T-helper 9 cell (primary cell): ENCODE measurements around the gene AGAP3.

ENCODE experiments used
- DNase-seq: peaks from one replicate; pipeline ENCODE4 v3.0.0-alpha.2; 2020

The AGAP3 gene

DNA sequence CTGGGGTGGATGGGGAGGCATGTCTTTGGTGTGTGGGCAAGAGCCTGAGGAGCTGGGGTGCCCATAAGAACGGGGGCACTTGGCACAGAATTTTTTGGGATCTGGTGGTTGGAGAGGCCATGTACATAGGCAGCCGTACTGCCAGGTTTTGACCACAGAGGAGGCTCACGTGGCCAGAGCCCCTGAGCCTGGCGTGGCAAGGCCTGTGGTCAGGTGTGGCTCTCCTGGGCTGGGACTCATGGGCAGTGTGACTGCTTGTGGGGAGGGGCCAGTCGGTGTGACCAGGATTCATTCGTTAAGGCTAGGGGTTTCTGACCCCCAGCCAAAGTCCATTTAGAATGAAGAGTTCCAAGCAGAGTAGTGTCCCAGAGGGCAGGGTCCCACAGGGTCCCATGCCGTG lies 38.2 kb downstream of the AGAP3 start:
- no peak for DNase-seq

DNA sequence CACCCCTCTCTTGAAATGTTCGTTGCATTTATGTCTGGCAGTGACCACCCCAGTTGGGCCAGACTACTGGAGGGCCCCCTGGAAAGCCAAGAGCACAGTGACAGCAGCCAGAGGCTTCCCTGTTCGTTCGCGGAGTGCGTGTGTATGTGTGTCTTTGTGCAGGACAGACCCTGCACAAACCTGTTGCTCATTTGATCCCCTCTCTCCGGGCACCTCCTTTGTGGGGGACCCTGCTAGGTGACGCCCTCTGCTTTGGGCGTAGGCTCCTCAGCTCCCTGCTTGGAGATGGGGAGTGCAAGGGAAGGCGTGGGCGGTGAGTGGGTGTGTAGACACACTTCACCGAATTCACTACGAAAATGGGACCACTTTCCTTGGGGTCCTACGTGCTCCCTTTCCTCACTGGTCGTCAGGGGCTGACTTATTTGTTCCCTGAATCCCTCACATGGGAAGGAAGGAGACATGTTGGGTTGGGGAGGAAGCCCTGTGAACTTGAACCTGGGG lies 38.7 kb downstream of the AGAP3 start:
- DNase-seq = no peak

DNA sequence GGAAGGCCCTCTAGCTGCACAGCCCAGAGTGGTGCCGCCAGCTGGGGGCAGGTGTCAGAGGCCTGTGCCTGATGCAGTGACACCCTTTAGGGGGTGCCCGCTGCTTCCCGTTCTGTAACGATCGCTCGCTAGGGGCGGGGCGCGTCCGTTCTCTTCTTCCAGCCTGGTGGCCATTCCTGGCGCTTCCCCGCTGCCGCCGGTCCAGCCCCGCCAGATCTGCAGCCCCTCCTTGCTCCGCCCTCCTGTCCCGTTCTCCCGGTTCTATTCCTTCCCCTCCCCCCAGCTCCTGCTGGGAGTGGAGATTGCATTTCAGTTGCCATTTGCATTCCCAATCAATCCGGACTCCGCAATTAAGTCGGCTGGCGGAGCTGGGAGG lies 39.2 kb downstream of the AGAP3 start:
- no peak for DNase-seq

DNA sequence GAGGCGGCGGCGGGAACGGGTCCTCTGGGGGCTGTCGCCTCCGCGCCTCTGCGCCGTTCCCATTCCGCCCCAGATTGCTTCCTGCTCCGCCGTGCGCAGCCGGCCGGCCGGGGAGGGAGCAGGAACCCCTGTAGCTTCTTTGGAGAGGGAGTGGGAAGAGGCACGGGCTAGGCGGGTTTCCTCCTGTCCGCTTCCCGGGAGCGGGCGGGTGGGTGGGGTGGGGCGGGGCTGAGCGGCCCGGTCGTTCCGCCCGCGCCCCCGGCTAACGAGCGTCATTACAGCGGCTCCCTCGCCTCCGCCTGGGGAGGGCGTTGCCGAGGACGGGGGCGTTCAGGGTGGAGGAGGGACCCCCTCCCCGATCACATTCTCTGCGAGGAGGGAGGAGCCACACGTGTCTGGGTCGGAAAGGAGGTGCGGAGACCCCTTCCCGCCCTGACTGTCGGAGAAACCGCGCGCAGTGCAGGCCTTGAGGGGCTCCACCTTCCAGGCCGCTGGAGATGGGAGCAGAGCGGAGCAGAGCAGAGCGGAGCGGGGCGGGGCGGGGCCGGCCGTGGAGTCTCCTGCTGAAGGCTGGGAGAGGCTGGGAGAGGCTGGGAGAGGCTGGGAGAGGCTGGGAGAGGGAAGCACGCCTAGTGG lies 39.7 kb downstream of the AGAP3 start:
- DNase-seq = no peak

DNA sequence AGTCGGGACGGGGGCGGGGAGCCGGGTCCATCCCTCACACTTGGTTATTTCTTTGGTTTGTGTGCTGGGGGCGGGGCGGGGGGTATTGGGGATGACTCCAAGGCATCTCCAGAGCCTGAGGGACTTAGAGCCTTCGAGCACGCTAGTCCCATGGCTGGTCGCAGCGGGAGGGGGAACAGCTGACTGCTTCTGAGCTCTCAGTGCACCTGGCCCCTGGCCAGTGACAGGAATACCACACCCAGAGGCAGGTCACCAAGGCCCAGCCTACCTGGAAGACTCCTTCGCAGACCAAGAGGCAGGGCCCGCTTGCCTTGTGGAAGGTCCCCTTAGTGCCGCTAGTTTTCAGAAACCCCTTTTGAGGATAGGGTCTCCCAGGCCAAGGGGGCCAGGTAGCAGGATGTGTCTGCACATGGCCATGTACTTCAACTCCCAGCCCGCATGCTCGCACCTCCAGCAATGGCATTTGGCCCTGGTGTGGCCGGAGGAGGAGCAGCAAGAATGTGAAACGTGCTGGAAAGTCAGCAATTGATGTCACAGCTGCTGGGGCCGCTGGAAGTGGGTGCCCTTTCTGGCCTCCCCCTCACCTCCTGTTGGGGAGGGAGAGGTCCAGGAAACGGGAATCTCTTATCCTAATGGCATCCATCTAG lies 40.3 kb downstream of the AGAP3 start:
- no peak for DNase-seq

DNA sequence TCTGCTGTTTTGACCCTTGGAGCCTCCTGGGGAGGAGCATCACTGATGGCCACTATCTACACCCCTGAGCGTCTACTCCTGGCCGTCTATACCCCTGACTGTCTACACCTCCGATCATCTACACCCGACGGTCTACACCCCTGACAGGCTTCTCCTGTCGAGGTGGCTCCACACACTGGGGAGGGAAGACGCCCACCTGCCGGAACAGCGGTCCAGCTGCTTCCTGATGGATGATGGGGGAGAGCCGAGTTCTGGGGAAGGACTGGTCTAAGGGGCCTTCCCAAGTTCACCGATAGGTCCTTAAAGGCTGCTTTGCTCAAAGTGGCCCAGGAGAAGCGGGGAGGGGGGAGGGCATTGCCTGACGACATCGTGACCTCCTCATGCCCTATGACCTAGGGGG lies 41.9 kb downstream of the AGAP3 start:
- DNase-seq = no peak

DNA sequence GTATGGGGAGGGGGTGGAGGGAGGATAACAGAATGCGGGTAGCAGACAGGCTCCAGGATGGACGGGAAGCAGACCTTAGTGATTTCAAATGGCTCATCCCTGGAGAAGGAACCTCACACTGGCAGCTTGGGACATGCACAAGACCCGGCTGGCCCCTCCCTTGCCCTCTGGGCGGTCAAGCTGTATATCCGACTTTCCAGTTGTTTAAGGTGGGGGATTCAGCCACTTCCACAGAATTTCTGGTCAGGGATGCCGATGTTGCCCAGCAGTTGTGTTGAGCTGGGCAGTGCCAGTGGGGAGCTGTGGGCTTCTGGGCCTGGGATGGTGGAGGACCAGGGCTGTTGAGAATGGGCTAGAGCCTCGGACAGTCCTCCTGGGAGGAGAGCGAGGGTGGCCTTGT lies 42.4 kb downstream of the AGAP3 start:
- DNase-seq = no peak

DNA sequence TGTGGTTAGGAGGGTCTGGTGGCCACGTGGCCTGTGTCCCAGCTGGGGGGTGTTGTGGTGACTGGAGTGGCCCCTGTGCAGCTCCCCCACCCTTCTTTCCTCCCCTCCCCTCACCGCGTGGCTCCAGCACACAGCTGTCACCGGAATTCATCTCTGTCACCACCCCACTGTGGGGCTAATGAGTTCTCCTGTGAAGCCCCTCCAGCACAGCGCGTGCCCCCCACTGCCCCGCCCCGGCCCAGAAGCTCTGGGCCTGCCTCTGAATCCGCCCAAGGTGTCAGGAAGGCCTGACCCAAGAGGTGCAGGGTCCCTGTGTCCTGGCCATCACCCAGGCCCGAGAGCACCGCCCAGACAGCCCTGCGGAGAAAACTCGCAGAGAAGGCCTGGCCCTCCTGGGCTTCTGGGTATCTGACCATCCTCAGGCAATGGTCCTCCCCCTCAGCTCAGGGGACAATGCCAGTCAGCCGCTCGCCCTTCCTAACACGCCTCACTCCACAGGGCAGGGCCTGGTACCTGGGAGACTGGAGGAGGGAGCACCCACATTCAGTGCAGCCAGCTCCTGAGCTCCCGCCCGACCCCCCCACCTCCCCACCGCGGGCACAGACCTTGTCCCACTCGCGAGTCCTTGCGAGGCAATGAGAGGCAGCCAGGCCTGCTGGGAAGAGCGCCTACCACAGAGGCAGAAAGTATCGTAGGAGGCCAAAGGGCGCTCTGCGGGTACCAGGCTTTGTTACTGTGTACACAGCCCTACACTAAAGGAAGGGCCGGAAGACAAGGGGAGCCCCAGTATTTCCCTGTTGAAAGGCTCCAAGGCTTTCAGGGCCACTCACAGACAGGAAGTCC lies 43.1 kb downstream of the AGAP3 start:
- no peak for DNase-seq

DNA sequence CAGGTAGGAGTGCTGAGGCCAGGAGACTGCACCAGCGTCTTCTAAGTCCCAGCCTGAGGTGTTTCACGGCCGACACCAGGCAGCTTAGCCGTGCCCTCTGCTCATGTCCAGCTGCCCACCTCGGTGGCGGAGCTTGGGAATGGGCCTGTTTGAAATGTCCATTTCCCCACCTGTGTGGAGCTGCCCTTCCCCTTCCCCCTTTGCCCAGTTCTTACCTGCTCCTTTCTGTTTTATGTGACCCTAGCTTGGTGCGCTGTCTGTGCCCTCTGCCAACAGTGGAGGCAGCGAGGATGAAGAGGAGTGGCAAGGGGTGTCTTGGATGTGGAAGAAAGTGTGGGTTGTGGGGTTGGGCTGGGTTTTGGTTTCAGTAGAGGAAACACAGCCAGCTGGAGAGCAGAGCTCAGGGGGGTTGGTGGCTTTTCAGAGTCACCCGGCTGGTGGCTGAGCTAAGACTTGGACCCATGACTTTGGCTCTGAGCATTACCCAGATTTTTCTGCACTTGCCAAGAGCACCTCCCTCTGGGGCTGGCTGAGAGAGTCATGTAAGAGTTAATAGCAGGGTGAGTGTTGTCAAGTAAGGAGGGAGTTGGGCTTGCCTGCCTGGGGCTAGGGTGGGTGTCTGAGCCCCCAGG lies 43.8 kb downstream of the AGAP3 start:
- DNase-seq = no peak

DNA sequence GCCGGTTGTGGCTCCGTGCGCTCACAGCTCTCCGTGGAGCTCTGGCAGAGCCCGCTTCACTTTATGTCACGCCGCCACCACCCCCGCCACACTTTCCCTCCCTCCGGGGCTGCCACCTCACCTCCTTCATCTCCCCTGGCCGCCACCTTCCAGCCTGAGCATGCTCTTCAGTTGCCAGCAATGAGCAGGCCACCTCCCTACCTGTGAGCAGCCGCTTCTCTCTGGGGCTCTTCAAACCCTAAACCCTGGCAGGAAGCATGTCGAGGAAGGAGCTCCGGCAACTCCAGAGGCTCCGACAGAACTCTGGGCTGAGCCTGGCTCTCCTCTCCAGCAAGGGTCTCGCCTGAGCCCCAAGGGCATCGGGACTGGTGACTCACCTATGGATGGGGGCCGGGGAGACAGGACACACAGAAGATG lies 44.5 kb downstream of the AGAP3 start:
- no peak for DNase-seq

DNA sequence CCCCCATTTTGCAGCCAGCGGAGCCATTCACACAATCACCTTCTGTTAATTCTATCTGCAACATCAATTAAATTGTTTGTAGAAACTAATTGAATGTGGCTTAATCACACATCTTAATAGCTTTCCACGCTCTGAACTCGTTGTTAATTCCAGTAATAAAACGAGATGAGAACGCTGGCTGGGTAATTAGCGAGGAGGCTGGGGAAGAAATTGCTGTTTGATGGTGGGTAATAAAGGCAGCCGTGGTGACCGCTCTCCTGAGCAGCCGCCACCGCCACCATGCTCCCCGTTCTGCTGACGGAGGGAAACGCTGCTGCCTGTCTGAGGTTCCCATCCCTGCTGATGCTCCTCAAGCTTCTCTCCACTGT lies 44.9 kb downstream of the AGAP3 start:
- no peak for DNase-seq

DNA sequence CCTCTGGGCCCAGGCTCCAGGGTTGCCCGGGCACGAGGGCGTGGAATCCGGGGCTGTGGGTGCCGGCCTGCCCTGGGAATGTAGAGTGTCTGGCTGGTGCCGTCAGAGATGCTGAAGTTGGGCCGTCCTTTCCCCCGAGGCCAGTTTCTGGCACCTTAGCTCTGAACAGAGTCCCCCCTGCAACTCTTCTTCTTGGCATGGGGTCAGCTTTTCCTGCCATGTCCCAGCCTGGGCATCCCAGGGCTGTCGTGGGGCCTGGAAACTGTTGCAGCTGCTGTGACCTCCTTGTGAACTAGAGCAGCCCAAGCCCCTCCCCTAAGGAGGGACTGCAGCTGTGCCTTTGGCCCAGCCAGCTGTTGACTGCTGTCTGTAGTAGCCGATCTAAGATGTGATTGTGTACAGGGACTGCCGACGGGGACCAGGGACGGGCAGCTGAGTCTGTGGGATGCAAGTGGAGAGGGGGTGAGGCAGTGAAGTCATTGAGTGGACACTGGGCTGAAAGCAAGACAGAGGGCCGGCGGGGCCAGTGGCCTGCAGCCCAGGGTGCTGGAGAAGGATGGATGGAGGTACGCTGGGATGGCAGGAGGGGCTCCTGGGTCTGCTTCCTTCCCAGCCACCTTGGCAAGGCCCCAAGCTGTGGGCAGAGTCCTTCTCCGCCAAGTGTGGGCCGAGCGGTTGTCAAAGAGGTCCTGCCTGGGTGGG lies 45.5 kb downstream of the AGAP3 start:
- DNase-seq = no peak

DNA sequence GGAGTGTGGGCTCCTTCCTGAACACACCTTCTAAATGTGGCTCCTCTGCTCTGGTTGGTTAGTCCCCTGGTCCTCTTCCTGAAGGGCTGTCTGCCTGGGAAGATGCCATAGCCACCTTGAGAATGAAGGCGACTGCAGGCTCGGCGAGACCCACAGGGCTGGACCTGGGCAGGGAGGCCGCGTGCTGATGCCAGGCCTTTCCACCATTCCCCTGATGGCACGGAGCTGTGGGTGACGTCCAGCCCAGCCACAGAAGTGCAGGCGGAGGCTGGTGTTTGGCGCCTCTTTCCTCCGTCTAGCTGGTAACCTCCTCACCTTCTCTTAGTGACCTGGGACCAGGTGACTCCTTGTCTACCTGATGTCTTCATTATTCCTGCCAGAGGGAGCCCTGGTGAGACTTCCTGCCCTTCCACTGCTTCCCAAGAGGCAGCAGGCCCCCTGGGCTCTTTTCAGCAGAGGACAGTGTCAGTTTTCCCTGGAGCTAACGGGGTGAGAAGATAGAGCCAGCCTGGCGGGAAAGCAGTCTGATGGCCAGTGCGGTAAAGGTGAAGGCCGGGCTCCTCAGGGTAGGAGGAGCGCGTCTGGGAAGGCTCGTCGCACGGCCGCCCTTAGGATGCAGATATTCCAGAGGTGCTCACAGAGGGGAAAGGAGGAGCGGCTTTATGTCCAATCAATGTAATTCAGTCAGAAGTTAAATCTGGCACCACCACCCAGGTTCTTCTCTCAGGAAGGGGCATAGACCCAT lies 46.4 kb downstream of the AGAP3 start:
- no peak for DNase-seq

DNA sequence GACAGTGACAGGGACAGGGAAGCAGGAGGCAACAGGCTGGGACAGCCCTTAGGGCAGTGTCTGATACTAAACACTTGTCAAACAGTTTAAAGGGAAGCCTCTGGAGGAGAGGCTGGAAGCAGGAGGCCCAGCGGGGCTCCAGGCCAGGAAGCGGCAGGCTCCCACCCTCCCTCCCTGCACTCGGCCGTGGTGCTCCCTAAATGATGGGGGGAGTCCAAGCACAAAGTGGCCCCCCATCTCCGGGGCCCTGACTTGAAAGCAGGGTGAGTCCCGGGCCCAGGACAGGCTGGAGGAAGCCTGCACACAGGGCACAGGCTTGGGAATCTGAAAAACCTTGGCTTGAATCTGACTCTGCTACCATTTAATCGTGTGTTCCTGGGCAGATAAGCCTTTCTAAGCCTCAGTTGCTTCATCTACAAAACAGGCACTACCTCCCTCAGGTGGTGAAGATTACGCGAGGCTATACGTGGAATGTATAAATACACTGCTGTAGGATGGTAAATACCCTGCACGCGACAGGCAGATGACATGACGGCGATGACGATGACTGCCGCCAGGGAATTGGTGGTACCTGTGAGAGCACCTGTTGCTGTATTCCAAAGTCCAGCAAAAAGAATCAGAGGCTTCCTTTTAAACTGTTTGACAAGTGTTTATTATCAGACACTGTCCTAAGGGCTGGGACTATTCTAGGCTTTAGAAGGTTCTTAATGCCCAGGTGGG lies 47.2 kb downstream of the AGAP3 start:
- no peak for DNase-seq

DNA sequence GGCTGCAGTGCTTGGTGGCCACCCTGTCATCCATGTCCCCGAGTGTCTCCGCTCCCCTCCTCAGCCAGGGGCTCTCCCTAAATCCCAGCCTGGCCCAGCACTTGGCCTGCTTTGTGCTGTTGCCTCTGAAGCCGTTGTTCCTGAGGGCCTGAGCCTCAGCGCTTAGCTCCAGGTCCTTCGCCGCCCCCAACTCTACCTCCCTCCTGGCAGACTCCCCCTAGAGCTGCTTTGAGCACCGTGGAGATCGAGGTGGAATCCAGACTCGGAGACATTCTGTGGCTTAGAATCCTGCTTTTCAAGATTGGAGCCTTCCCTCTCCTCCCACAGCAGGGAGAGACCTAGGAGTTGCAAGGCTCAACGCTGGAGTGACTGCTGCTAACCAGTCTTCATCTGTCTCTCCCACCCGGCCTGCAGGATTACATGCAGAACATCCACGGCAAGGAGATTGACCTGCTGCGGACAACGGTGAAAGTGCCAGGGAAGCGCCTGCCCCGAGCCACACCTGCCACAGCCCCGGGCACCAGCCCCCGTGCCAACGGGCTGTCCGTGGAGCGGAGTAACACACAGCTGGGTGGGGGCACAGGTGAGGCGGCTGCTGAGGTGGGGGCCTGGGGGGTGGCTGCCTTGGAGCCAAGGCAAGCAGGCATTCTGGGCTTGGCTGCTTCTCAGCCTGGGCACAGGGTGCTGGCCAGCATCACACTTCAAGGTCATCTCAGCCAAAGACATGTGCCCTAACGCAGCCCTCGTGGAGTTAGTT lies 47.9 kb downstream of the AGAP3 start:
- DNase-seq = no peak

DNA sequence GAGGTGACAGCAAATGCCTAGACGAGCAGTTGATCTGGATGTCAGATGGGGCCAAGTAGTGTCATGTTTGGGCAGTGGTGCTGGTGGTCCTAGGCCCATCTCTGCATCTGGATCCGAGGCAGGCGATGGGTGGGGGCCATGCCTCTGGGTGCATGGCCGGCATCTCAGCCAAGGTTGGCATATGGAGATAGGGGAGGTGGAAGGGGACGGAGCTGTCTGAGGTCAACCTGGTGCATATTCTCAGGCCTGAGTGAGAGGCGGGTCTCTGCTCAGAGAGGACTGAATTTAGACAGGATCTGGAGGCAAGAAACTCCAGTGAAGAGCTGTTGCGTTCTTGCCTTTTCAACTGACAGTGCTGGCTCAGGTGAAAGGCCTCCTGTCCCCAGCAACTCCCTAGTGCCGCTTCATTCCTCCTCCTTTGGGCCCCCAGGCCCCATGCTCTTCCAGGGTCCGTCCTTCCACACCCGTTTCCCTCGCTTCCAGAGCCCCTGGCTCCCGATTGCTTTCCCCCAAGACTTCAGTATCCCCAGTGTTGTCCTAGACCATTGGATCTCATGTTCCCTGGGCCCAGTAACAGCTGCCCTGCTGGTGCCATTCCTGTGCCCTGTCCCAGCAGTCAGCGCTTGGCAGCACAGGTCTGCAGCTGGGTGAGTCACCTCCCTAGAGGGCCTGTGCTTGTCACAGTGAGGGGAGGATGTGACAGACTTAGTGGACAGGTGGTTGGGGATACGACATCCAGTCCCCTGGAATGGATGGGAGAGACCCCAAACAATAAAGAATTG lies 48.7 kb downstream of the AGAP3 start:
- no peak for DNase-seq

DNA sequence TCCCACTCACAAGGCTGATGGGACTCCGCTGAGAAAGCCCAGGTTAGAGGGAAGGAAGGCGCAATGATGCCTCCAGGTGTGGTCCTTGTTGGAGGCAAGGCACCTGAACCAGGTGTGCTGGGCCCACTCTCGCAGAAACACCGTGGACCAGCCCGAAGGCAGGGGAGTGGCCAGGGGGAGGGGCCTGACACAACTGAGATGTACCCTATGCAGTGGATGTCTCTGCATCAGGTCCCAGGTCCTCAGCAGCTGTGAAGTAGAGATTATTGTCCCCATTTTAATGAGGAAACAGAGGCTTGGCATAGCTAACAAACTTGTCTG lies 49.2 kb downstream of the AGAP3 start:
- DNase-seq = no peak

DNA sequence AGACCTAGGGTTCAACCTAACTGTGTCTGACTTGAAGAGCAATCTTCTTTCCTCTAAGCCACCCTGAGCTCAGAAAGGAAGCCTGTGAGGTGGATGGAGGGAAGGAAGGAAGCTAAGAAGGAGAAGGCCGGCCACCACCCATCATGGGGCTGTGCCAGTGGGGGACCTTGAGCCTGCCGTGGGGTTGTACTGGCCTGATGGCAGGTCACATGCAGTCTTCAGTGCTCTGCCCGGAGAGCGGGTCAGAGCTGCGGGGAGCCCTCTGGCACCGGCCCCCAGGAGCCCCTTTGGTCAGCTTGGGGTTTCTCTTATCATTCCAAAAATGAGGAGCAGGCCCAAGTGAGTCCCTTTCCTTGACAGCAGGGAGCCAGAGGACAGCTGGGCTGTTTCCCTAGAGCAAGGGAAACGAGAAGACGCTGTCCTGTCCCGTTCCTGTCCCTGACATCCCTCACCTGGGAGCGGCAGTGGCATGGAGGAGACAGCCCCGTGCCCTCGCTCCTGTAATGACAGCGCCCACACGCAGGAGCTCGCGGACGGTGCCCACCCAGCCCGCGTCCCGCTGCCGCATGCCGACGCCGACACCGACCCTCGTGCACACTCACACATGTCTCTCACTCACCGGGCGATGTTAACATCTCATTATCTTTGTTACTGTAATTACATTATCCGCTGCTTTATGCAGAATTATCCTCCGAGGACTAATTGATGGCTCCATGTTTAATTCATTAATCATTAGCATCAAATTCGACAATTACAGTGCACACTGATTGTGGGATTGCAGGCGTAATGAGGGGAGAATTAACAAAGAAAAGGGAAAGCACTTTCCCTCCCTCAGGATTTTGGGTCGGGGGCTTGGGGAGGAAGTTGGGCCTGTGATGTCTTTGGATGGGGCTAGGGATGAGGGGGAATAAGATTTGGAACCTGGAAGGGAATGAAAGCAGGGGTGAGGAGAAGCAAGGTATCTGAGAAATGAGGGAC lies 49.9 kb downstream of the AGAP3 start:
- DNase-seq = no peak
